Epithelial cell of prostate (primary cell): ENCODE results near the gene SKA2.
"Not testable (repeated sequence)": the region's sequence is repeated elsewhere in the genome, so short reads cannot be mapped to it uniquely, and the experiment has no call there.

Experiments used
- DNase-seq: peaks from one replicate; pipeline ENCODE4 v3.0.0-alpha.2; 2011; ENCODE audit warnings: low read depth, low spot score
- H3K27ac ChIP-seq: fragments of 450-650 bp; 2 replicates; pipeline ENCODE4 v1.5.1; 2017; ENCODE audit warnings: mild to moderate bottlenecking

SKA2 gene, protein sequence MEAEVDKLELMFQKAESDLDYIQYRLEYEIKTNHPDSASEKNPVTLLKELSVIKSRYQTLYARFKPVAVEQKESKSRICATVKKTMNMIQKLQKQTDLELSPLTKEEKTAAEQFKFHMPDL

DNA sequence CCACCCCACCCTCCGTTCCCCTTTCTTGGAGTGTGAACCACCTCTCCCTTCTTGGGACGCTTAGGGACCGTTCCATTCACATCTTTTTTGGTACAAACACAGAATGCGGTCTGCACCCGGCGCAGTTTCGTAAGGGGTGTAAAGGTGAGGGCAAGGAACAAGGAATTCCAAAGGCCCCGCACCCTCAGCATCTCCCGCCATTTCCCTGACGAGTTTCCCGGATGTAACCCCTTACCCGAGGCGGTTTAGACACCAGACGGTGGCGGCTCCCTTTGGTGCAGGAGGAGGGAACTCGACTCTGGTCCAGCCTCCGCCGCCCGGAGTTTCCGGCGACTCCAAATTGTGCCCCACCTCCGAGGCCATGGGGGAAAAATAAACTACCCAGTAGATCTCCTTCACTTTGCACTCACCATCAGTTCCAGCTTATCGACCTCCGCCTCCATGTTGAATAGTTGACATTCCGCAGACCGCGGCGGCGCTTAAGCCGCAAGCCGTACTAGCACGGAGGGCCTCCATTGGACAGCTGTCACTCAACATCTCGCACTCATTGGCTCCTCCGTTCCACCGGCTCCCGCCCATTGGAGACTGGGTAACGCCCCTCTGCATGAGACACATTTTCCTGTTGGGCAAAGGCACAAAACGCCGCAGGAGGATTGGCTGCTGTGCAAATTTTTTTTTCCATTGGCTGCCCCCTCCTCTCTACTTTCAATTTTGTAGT lies at the start of gene SKA2:
TSS of gene SKA2 (minus strand) at position 466 of the 718 bp plus-strand sequence. CDS start at position 443, 23 bp downstream.
- DNase-seq = no peak

DNA sequence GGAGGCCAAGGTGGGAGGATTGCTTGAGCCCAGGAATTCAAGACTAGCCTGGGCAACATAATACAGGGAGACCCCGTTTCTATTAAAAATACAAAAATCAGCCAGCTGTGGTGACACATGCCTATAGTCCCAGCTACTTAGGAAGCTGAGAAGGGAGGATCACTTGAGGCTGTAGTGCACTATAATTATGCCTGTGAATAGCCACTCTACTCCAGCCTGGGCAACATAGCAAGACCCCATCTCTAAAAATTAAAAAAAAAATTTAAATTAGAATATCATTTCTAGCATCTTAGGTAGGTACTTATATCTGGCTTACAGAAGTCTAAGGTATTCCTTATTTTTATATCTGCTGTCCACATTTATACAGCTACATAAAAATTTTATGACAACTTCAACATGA lies 47.3 kb upstream of the SKA2 start:
- DNase-seq = no peak

More for the DNA sequence above, at the start of gene SKA2:
- peak within 1 kb of the TSS; percentile 86 for H3K27ac ChIP-seq

DNA sequence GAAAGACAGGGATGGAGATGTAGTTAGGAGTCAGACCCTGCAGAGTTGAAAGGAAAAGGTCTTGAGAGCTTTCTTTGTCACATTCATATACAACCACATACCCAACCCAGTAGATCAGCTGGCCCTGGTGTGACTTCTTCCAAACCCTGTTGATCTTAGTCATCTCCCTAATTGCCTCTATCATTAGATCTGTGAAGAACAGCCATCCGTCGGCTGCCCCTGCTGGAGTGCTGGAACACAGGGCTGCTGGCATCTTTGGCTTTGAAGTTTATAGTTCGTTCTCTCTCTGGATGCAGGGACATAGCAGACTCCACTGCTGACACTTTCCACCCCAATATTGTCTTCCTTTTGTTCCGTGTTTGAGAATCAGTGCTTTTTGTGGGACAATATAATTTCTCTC lies 44.4 kb upstream of the SKA2 start:
- no peak overlapping the region for H3K27ac ChIP-seq
- DNase-seq = no peak

More for the DNA sequence above, 47.3 kb upstream of the SKA2 start:
- H3K27ac ChIP-seq = no peak overlapping the region

DNA sequence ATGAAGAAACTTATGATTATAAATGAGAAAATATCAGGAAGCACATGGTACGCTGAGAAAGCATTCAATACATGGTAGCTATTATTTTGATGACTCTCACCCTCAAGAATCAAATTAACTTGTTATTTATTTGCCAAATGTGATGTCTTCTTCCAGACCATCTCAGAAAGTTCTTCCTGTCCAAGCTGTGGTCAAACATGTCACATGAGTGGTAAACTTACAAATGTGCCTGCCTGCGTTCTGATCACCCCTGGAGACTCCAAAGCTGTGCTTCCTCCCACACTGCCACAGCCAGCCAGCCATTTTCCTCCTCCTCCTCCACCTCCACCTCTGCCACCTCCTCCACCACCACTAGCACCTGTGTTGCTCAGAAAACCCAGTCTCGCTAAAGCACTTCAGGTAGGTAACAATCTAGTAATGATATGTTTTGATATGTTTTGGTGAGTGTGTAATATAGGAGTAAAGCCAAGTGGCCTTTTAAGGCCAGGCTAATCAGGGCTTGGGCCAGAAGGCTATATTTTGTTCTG lies 38.4 kb upstream of the SKA2 start:
- H3K27ac ChIP-seq = no peak overlapping the region
- DNase-seq = no peak

DNA sequence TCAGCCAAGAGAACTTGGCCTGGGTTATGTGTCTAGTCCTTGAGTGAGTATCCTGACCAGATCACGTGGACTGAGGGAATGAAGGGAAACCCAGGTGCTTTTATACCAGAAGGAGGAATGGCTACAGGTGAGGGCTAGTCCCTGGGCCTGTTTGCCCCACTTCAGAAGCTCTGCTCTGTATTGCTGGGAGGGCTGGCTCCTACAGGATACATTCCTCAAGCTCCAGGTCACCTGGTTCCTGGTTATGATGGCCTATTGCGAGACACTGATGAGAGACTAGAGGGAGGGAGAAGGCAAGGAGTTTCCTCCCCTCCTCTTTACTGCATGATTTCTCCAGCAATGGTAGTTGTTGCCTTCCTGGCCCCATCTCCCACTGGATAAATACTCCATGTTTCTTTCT lies 35.8 kb upstream of the SKA2 start:
- no peak for DNase-seq
- H3K27ac ChIP-seq = no peak overlapping the region

DNA sequence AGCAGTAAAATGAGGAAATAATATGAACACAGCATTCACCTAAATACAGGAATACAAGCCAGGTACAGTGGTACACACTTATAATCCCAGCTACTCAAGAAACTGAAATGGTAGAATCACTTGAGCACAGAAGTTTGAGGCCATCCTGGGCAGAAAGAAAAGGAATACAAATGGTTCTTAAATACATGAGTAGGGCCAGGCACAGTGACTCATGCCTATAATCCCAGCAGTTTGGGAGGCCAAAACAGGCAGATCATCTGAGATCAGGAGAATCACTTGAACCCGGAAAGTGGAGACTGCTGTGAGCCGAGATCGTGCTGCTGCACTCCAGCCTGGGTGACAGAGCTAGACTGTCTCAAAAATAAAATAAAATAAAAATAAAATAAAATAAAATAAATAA lies 31.9 kb upstream of the SKA2 start:
- no peak overlapping the region for H3K27ac ChIP-seq
- DNase-seq = no peak

DNA sequence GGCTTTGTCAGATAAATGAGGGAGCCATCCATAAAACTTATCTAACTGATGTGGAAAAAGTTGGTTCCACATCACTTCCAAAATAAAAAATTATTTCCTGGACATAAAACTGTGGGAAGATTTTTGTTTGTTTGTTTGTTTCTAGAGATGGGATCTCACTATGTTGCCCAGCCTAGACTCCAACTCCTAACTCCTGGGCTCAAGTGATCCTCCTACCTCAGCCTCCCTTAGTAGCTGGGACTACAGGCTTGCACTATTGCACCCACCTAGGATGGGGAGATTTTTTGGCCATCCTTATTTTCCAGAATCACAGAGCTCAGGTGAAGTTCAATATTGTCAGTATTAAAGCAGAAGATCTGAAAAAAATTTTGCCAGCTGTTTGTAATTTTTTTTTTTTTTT lies 31.0 kb upstream of the SKA2 start:
- no peak for DNase-seq
- no peak overlapping the region for H3K27ac ChIP-seq

DNA sequence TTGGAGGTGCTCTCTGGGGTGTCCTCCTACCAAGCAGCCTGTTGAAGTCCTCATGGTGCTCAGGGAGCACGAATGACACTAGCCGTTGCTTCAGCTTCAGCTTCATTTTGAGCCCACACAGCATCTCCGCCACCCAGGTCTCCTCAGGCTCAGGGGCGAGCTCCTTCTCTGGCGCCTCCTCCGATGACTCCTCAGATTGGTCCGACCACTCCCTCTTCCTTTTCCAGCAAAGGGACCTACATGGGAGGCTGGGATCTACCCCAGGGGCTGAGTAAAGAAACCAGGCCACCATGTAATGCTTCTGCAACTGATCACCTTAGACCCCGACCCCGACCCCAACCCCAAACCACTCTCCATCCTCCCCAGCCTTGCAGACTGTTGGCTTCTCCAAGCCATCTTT lies 26.5 kb upstream of the SKA2 start:
- no peak overlapping the region for H3K27ac ChIP-seq
- no peak for DNase-seq

DNA sequence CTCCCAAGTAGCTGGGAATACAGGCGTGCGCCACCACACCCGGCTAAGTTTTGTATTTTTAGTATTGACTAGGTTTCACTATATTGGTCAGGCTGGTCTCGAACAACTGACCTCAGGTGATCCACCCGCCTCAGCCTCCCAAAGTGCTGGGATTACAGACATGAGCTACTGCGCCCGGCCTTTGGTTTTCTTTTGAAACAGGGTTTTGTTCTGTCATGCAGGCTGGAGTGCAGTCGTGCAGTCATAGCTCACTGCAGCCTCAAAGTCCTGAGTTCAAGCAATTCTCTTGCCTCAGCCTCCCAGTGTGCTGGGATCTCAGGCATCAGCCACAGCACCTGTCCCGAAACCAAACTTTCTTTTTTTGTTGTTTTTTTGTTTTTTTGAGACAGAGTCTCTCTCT lies 25.6 kb upstream of the SKA2 start:
- H3K27ac ChIP-seq = no peak overlapping the region
- no peak for DNase-seq

DNA sequence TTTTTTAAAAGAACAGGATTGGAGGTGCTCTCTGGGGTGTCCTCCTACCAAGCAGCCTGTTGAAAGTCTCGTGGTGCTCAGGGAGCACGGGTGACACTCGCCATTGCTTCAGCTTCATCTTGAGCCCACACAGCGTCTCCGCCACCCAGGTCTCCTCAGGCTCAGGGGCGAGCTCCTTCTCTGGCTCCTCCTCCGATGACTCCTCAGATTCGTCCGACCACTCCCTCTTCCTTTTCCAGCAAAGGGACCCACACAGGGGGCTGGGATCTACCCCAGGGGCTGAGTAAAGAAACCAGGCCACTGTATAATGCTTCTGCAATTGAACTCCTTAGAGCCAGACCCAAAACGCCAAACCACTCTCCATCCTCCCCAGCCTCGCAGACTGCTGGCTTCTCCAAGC lies 24.6 kb upstream of the SKA2 start:
- DNase-seq, H3K27ac ChIP-seq: not testable (repeated sequence)

DNA sequence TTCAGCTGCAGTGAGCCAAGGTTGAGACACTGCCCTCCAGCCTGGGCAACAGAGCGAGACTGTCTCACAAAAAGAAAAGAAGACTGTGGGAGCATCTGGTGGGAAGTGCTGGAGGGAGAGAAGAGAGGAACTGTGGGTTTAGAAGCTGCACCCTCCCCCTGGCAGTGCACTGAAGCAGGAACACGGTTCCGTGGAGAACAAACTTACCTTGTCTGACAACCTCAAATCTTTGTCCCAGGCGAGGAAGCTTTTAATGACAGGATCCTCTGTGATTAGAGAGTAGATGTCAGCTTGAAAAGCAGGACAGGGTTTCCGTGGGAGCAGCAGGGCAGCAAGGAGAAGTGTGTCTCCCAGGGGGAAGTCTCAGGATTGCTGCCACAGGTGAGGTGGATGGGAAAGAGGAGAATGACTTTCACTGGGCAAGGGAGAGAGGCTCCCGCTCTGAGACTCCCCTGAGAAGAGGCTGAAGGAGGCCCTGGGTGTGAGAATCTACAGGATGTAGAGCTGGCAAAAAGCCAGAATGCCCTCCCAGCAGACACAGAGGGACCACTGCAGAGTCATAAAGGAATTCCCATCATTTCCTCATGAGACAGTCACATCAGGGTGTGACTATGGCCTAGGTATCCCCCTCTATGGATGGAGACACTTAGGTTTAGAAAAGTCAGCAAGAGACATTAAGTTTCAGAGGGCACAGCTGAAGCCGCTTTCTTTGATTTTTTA lies 23.4 kb upstream of the SKA2 start:
- H3K27ac ChIP-seq = no peak overlapping the region

DNA sequence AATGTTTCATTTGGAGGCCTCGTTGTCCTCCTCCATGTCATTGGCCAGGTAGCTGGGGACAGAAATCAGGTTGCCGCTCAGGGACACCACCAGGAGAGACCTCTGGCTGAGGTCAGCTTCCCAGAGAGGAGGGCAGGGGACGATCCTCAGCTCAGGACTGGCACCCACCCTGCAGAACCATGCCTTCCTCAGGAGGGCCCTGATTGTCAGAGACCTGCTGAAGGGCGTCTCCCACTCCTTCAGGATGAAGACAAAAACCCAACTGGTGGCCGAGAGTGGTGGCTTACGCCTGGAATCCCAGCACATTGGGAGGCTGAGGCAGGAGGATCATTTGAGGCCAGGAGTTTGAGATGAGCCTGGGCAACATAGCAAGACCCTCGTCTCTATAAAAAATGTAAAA lies 20.1 kb upstream of the SKA2 start:
- H3K27ac ChIP-seq = no peak overlapping the region
- DNase-seq = no peak

More for the DNA sequence above, 23.4 kb upstream of the SKA2 start:
- DNase-seq = no peak

DNA sequence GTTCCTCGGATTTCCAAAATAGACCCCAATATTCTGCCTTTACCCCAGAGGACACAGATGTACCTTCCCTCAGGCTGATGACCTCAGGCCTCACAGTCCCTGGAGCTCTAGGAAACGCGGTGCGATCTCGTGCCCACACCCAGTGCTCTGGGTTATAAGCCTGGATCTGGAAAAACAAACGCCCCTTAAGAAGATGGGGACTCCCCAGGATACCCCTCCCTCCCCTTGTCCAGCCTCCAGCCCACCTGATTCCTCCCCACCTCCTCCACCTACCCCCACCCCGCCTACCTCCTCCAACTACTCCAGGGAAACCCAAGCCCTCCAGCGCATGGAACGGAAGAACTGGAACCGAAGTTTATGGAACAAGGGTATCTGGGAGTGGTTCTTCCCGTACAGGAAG lies 19.7 kb upstream of the SKA2 start:
- DNase-seq = no peak

DNA sequence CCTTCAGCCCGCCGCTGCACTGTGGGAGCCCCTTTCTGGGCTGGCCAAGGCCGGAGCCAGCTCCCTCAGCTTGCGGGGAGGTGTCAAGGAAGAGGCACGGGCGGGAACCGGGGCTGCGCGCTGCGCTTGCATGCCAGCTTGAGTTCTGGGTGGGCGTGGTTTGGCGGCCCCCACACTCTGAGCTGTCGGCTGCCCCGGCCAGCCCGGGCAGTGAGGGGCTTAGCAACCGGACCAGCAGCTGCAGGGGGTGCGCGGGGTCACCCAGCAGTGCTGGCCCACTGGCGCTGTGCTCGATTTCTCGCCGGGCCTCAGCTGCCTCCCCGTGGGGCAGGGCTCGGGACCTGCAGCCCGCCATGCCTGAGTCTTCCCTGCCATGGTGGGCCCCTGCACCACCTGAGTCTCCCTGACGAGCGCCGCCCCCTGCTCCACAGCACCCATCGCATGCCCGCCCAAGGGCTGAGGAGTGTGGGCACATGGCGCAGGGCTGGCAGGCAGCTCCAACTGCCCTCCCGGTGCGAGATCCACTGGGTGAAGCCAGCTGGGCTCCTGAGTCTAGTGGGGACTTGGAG lies 17.5 kb upstream of the SKA2 start:
- DNase-seq = no peak
- no peak overlapping the region for H3K27ac ChIP-seq

More for the DNA sequence above, 19.7 kb upstream of the SKA2 start:
- no peak overlapping the region for H3K27ac ChIP-seq

DNA sequence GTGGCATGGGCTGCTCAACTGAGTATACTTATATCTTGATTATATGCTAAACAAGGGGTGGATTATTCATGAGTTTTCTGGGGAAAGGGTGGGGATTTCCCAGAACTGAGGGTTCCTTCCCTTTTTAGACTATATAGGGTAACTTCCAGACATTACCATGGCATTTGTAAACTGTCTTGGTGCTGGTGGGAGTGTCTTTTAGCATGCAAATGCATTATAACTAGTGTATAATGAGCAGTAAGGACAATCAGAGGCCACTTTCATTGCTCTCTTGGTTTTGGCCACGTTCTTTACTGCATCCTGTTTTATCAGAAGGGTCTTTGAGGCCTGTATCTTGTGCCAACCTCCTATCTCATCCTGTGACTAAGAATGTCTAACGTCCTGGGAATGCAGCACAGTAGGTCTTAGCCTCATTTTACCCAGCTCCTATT lies 12.6 kb upstream of the SKA2 start:
- no peak for DNase-seq
- peak overlapping the region; percentile 35 for H3K27ac ChIP-seq

DNA sequence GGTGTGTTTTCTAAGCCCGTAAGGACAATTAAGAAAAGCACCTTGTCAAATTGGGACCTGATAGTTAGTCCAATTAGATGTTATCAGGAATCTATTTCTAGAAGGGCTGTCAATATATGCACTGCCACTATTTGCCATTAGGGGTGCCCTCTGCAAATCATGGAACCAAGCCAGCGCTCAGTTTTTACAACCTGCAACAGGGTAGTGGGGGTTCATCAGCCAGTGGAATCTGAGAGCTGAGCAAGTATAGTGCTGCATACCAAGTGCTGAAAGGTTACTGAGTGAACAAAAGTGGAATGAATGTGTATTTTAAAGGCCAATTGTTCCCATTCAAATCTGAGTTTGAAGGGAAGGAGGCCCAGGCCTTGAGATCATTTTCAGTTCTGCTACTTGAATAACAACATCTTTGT lies 11.0 kb upstream of the SKA2 start:
- DNase-seq = no peak
- no peak overlapping the region for H3K27ac ChIP-seq

DNA sequence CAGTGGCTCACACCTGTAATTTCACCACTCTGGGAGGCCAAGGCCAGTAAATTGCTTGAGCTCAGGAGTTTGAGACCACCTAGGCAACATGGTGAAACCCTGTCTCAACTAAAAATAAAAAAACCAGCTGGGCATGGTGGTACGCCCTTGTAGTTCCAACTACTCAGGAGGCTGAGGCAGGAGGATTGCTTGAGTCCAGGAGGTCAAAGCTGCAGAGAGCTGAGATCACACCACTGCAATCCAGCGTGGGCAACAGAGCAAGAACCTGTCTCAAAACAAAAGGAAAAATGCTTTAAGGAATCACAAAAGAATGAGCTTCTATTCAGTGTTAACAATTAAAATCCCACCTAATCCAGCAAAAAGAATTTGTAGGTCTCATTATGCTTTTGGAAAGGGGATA lies 6.5 kb upstream of the SKA2 start:
- DNase-seq = no peak
- H3K27ac ChIP-seq = no peak overlapping the region

DNA sequence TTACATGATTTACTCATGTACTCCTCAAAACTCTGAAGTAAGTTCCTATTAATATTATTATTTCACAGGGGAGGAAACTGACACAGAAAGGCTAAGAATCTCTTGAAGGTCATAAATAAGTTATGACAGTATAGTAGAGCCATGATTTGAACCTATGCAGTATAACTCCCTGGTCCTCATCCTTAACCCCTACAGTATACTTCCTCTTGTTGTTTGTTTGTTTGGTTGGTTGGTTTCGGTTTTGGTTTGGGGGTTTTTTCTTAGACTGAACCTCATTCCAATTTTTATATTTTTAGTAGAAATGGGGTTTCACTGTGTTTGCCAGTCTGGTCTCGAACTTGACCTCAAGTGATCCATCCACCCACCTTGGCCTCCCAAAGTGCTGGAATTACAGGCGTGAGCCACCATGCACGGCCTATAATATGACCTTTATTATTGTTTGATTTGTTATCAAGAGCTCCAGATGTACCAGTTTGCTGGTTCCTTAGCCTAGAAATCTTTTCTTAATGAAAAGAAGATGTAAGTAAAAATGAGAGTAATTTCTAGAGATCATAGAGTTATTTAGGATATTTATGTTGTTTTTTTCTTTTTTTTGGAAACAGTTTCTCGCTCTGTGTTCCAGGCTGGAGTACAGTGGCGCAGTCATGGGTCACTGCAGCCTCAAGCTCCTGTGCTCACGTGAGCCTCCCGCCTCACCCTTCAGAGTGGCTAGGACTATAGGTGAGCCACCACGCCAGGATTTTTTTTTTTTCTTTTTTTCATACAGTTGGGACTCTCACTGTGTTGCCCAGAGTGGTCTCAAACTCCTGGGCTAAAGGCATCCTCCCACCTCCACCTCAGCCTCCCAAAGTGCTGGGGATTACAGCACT lies 5.4 kb upstream of the SKA2 start:
- DNase-seq = no peak

DNA sequence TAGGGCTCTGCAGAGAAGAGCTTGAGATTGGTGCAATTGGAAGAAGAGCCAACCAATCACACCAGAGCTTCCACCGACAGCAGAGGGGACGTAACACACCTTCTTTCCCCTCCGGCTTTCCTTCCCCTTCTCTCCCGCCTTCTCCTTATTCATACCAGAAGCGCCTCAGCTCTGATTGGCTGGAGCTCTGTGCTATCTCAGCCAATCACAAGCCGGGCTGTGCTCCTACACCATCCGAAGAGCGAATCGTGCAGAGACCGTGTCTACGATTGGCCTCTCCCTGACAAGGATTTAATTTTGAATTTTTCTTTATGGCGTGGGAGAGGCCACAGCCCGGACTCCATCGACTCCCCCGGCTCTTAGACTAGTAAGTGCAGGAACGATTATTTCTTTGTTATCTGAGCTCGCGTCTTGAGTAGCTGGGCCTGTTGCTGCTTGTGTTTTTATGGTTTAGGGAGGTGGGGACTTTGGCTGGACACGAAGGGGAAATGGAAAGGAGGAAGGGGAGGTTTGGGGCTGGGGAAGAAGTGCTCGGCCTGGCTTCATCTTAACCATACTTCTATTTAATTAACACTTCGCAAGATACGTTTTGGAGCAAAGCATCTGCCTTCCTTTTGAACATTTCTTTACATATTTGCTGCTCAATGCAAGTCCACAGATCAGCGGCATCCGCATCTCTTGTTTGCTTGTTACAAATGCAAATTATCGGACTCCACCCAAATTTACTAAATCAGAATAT lies 622 bp upstream of the SKA2 start, which contains the start of gene PRR11:
TSS of gene PRR11 (plus strand) at position 308 of the 739 bp plus-strand sequence. CDS start 14,007 bp downstream, outside the sequence.
- H3K27ac ChIP-seq = peak within 1 kb of the TSS; percentile 86
- DNase-seq = peak; percentile 100

More for the DNA sequence above, 5.4 kb upstream of the SKA2 start:
- H3K27ac ChIP-seq = peak overlapping the region; percentile 86
